Natural killer cell (primary cell): ENCODE data around the gene SNCG. TPM values are rescaled to one million over a fixed set of nuclear protein-coding genes. Genes with fewer than 3 reads are reported as not detected.
"Not testable (repeated sequence)": the region's sequence is repeated elsewhere in the genome, so short reads cannot be mapped to it uniquely, and the experiment has no call there.

Experiments
- ATAC-seq, 3 donors: fragments of 150-1000 bp in 2 of 3; fragments of 200-7000 bp in 1 of 3; cut with Tn5 transposase; 1 replicate in 1 of 3; 2 replicates in 2 of 3; pipeline ENCODE4 v1.10.0; 2021; ENCODE audit warnings: mild to moderate bottlenecking in 2 of 3, moderate library complexity in 2 of 3
- DNase-seq, 2 donors: peaks; one replicate each; pipeline versions ENCODE4 v3.0.0 to v3.0.0-alpha.2; 2013 to 2021; ENCODE audit warnings: mixed read lengths in 1 of 2
- H3K27ac ChIP-seq: one replicate; pipeline ENCODE4 v1.5.1; 2013; ENCODE audit warnings: mild to moderate bottlenecking, low read length
- H3K27me3 ChIP-seq: one replicate; pipeline ENCODE4 v1.6.1; 2013; ENCODE audit warnings: low read length; ENCODE audit not compliant: control insufficient read depth, insufficient read depth
- H3K36me3 ChIP-seq: one replicate; pipeline ENCODE4 v1.6.1; 2013; ENCODE audit warnings: low read length; ENCODE audit not compliant: control insufficient read depth, insufficient read depth
- H3K4me1 ChIP-seq: one replicate; pipeline ENCODE4 v1.6.1; 2013; ENCODE audit warnings: low read length; ENCODE audit not compliant: control insufficient read depth, insufficient read depth
- H3K4me3 ChIP-seq: one replicate; pipeline ENCODE4 v1.5.1; 2013; ENCODE audit warnings: low read length
- H3K9me3 ChIP-seq: one replicate; pipeline ENCODE4 v1.6.1; 2013; ENCODE audit warnings: low read length; ENCODE audit not compliant: control insufficient read depth, insufficient read depth
- H3K27ac Mint-ChIP-seq, 2 donors: one replicate each; pipeline ENCODE4 v1.8.0; 2022; ENCODE audit warnings: mild to moderate bottlenecking in 2 of 2, mixed read lengths in 2 of 2, moderate library complexity in 1 of 2
- H3K27me3 Mint-ChIP-seq, 2 donors: one replicate each; pipeline ENCODE4 v1.8.0; 2022; ENCODE audit warnings: low read depth in 2 of 2, mixed read lengths in 2 of 2
- H3K36me3 Mint-ChIP-seq: one replicate; pipeline ENCODE4 v1.8.0; 2022; ENCODE audit warnings: mixed read lengths
- H3K4me1 Mint-ChIP-seq, 2 donors: one replicate each; pipeline ENCODE4 v1.8.0; 2022; ENCODE audit warnings: mixed read lengths in 2 of 2
- H3K4me3 Mint-ChIP-seq: one replicate; pipeline ENCODE4 v1.8.0; 2022; ENCODE audit warnings: mild to moderate bottlenecking, moderate library complexity, mixed read lengths
- H3K9me3 Mint-ChIP-seq, 2 donors: one replicate each; pipeline ENCODE4 v1.8.0; 2022; ENCODE audit warnings: mixed read lengths in 2 of 2
- CTCF ChIP-seq: fragments of 200-600 bp; IDR thresholded peaks from one replicate; pipeline ENCODE4 v1.8.0; 2022; ENCODE audit warnings: antibody characterized with exemption
- WGBS: methylation state at CpG from one replicate; pipeline ENCODE4 v1.1.7; 2013; ENCODE audit warnings: missing lambda C conversion rate; ENCODE audit not compliant: insufficient coverage; 5-methylcytosine and 5-hydroxymethylcytosine counted together
- intact Hi-C: fragments of 100-400 bp; cut with micrococcal nuclease; formaldehyde crosslinking; loops from one replicate; pipeline ENCODE4 v1.14.2; 2022
- total RNA-seq, 4 donors: library from RNA; stranded (reverse); fragments of 120-200 nt in 1 of 4; gene quantifications; one replicate each; pipeline versions ENCODE4 v1.2.3 to v1.2.4, GENCODE V29; 2013 to 2022

SNCG gene
- total RNA-seq, 3 donors from 2014 or later (not counting 1 experiment from before 2014, with no cell fraction given): not detected

GRCh38 chr10:86922553-86922961, 35.8 kb upstream of the SNCG start:
- no peak overlapping the region for H3K4me3 ChIP-seq
- Mint-ChIP-seq H3K9me3 (no peaks in the 10 kb centered on the region), H3K36me3 (peaks cover 6% of the 10 kb centered on the region), H3K27me3 (no peaks in the 10 kb centered on the region), H3K4me1 (no peaks in the 10 kb centered on the region), H3K4me3 (no peak overlapping the region), H3K27ac (no peak overlapping the region)
- intact Hi-C loops: no loop called here
- ATAC-seq: no peak
- WGBS: 92% methylated on average over 9 of the region's 9 CpGs
- no peaks in the 10 kb centered on the region for H3K4me1 ChIP-seq
- H3K36me3 ChIP-seq: peaks cover 14% of the 10 kb centered on the region
- H3K27me3 ChIP-seq: no peaks in the 10 kb centered on the region
- H3K9me3 ChIP-seq: no peaks in the 10 kb centered on the region
- H3K27ac ChIP-seq: no peak overlapping the region
- TF ChIP-seq CTCF: no peak
- no peak for DNase-seq

GRCh38 chr10:86929468-86930380, 28.7 kb upstream of the SNCG start:
- Mint-ChIP-seq H3K27me3 (no peaks in the 10 kb centered on the region), H3K9me3 (no peaks in the 10 kb centered on the region), H3K4me3 (no peak overlapping the region), H3K27ac (no peak overlapping the region), H3K36me3 (no peaks in the 10 kb centered on the region), H3K4me1 (no peaks in the 10 kb centered on the region)
- no peak overlapping the region for H3K27ac ChIP-seq
- 97% methylated on average over 15 of the region's 15 CpGs for WGBS
- no peak for TF ChIP-seq CTCF
- DNase-seq (no peak), ATAC-seq (no peak)
- H3K27me3 ChIP-seq: no peaks in the 10 kb centered on the region
- intact Hi-C loops: no loop called here
- H3K4me1 ChIP-seq: no peaks in the 10 kb centered on the region
- H3K9me3 ChIP-seq: no peaks in the 10 kb centered on the region
- no peaks in the 10 kb centered on the region for H3K36me3 ChIP-seq
- no peak overlapping the region for H3K4me3 ChIP-seq

- 100% methylated on average over 1 of the region's 1 CpG for WGBS
- no peak overlapping the region for H3K4me3 Mint-ChIP-seq
- no peaks in the 10 kb centered on the region for H3K9me3 Mint-ChIP-seq
- intact Hi-C loops: no loop called here
- ATAC-seq: no peak
- H3K27me3 Mint-ChIP-seq: no peaks in the 10 kb centered on the region
- Histone ChIP-seq H3K27me3 (no peaks in the 10 kb centered on the region), H3K27ac (no peak overlapping the region), H3K9me3 (no peaks in the 10 kb centered on the region), H3K4me3 (no peak overlapping the region), H3K4me1 (no peaks in the 10 kb centered on the region), H3K36me3 (no peaks in the 10 kb centered on the region)
- H3K4me1 Mint-ChIP-seq: no peaks in the 10 kb centered on the region
- no peaks in the 10 kb centered on the region for H3K36me3 Mint-ChIP-seq
- H3K27ac Mint-ChIP-seq: no peak overlapping the region
- no peak for TF ChIP-seq CTCF
- DNase-seq: no peak
These were observed 26.5 kb upstream of the SNCG start for GRCh38 chr10:86931872-86932271.

GRCh38 chr10:86932674-86933073, 25.7 kb upstream of the SNCG start:
- no peak for TF ChIP-seq CTCF
- DNase-seq: no peak
- Mint-ChIP-seq H3K36me3 (no peaks in the 10 kb centered on the region), H3K4me3 (no peak overlapping the region), H3K9me3 (no peaks in the 10 kb centered on the region), H3K27me3 (no peaks in the 10 kb centered on the region), H3K27ac (no peak overlapping the region), H3K4me1 (no peaks in the 10 kb centered on the region)
- H3K4me1 ChIP-seq: no peaks in the 10 kb centered on the region
- ATAC-seq: no peak
- intact Hi-C loops: no loop called here
- no peak overlapping the region for H3K4me3 ChIP-seq
- no peak overlapping the region for H3K27ac ChIP-seq
- 74% methylated on average over 2 of the region's 2 CpGs for WGBS
- H3K27me3 ChIP-seq: no peaks in the 10 kb centered on the region
- no peaks in the 10 kb centered on the region for H3K9me3 ChIP-seq
- H3K36me3 ChIP-seq: no peaks in the 10 kb centered on the region

GRCh38 chr10:86934162-86934711, 24.2 kb upstream of the SNCG start:
- H3K4me1 ChIP-seq, H3K9me3 Mint-ChIP-seq, H3K36me3 ChIP-seq, ATAC-seq, intact Hi-C loops, H3K27ac ChIP-seq, H3K4me3 Mint-ChIP-seq, H3K36me3 Mint-ChIP-seq, H3K27me3 ChIP-seq, H3K27me3 Mint-ChIP-seq, H3K9me3 ChIP-seq, H3K27ac Mint-ChIP-seq, H3K4me1 Mint-ChIP-seq, DNase-seq, H3K4me3 ChIP-seq: not testable (repeated sequence)
- 89% methylated on average over 6 of the region's 6 CpGs for WGBS
